SH-SY5Y (cell line): ENCODE measurements around the gene DOCK9.

Experiments
- GATA2 ChIP-seq: IDR thresholded peaks from 2 replicates; pipeline ENCODE4 v1.6.1; 2011; ENCODE audit warnings: mild to moderate bottlenecking, low read depth, low read length
- GATA3 ChIP-seq: IDR thresholded peaks from 2 replicates; pipeline ENCODE4 v1.6.1; 2011; ENCODE audit warnings: low read depth, mild to moderate bottlenecking, low read length, moderate library complexity

GRCh38 chr13:98958443-98958794 lies 19.4 kb downstream of the DOCK9 start:
- TF ChIP-seq GATA2 (no peak), GATA3 (no peak)
